ENCODE results near the gene FAM13A. TPM values are rescaled to one million over a fixed set of nuclear protein-coding genes. Genes with fewer than 3 reads are reported as not detected.
"Not testable (repeated sequence)": the region's sequence is repeated elsewhere in the genome, so short reads cannot be mapped to it uniquely, and the experiment has no call there.

Gene FAM13A
- total and polyA plus RNA-seq, 2 of the 8 experiments (the other 6 are each of a cell fraction or from before 2014, with no cell fraction given), result 7.1 to 16.5 TPM

- H2BK12ac ChIP-seq (ENCODE audit: low read depth, low read length); FAIRE-seq; H3K79me2 ChIP-seq (ENCODE audit: control insufficient read depth in 1 of 2, insufficient read depth in 2 of 2, low read length in 2 of 2); H4K91ac ChIP-seq (replicated peaks; ENCODE audit: insufficient read length, low read length); H3K23ac ChIP-seq (ENCODE audit: insufficient read length); H4K8ac ChIP-seq (ENCODE audit: extremely low read depth, insufficient read depth, low read length); CTCF ChIA-PET (ENCODE audit: partially characterized antibody); H2BK20ac ChIP-seq (ENCODE audit: low read length); H3K27me3 ChIP-seq (replicated peaks in 1 of 4; ENCODE audit: control insufficient read depth in 3 of 4, extremely low read depth in 1 of 4, insufficient read depth in 3 of 4, low read length in 3 of 4); H3K27ac ChIP-seq (ENCODE audit: low read depth, low read length); H3K14ac ChIP-seq (ENCODE audit: insufficient read length); H3K56ac ChIP-seq (replicated peaks; ENCODE audit: insufficient read length, low read depth, low read length); H3K23me2 ChIP-seq (ENCODE audit: low read depth, low read length); H3K9ac ChIP-seq (replicated peaks in 1 of 4; ENCODE audit: extremely low read depth in 1 of 4, low read depth in 3 of 4, low read length in 3 of 4); DNase-seq (ENCODE audit: low read depth in 1 of 2, low spot score in 2 of 2); POLR2A ChIA-PET (ENCODE audit: partially characterized antibody); H2AK5ac ChIP-seq (ENCODE audit: low read depth, low read length); H4K5ac ChIP-seq (ENCODE audit: insufficient read length, low read depth, low read length); H3K4me3 ChIP-seq (ENCODE audit: extremely low read depth in 1 of 4, insufficient read depth in 2 of 4, low read depth in 3 of 4, low read length in 4 of 4); H3K4me2 ChIP-seq (ENCODE audit: insufficient read depth in 1 of 2, low read depth in 2 of 2, low read length in 2 of 2); H2AFZ ChIP-seq (ENCODE audit: low read length); H2BK5ac ChIP-seq (ENCODE audit: low read depth, low read length); H3K79me1 ChIP-seq (ENCODE audit: low read depth, low read length); H3K9me3 ChIP-seq (ENCODE audit: insufficient read depth in 2 of 2, low read depth in 1 of 2, low read length in 1 of 2); H2BK120ac ChIP-seq (replicated peaks; ENCODE audit: low read depth, low read length); H2BK15ac ChIP-seq (ENCODE audit: low read length); H3K18ac ChIP-seq (ENCODE audit: extremely low read depth, low read length); H4K20me1 ChIP-seq (replicated peaks in 1 of 2; ENCODE audit: control insufficient read depth in 1 of 2, insufficient read depth in 2 of 2, low read length in 2 of 2); H3K4ac ChIP-seq (replicated peaks; ENCODE audit: insufficient read length, low read depth, low read length); H3K4me1 ChIP-seq (replicated peaks in 1 of 4; ENCODE audit: control insufficient read depth in 3 of 4, insufficient read depth in 4 of 4, low read length in 3 of 4): not testable (repeated sequence)
- H3K36me3 ChIP-seq (ENCODE audit: control insufficient read depth in 2 of 4, insufficient read depth in 4 of 4, low read length in 3 of 4), result peaks cover 0 to 38% (median 16%) of the 10 kb centered on the region in 4 experiments; a peak in 7 of 8 replicates
- peak in 1 of 2 experiments; percentile 57; a peak in 1 of 3 replicates for TF ChIP-seq EP300 (IDR thresholded peaks at IDR 0.05; ENCODE audit: borderline replicate concordance in 1 of 2, low read depth in 2 of 2, low read length in 2 of 2)
- 92% methylated on average over 10 of the region's 10 CpGs; no CpG with 5 or more reads in 1 of the 2 experiments for WGBS, 2 experiments (ENCODE audit: extremely low coverage in 1 of 2, insufficient coverage in 1 of 2, insufficient read length in 1 of 2, insufficient replicate concordance in 2 of 2, low coverage in 1 of 2, low lambda C conversion rate in 2 of 2, missing lambda C conversion rate in 1 of 2)
Measured at GRCh38 chr4:89014897-89015296, 42.1 kb downstream of the FAM13A start.

Data from H1 (cell line).